NCI-H2196 treated with DMSO at 0.1 percent for 48 hours (cell line): ENCODE results near the gene CELF2.
"Not testable (repeated sequence)": the region's sequence is repeated elsewhere in the genome, so short reads cannot be mapped to it uniquely, and the experiment has no call there.

Experiments used
- DNase-seq: peaks from one replicate; lab custom pipeline; 2025; ENCODE audit not compliant: unreplicated experiment; lab: John Stamatoyannopoulos, UW

CELF2 gene

DNA sequence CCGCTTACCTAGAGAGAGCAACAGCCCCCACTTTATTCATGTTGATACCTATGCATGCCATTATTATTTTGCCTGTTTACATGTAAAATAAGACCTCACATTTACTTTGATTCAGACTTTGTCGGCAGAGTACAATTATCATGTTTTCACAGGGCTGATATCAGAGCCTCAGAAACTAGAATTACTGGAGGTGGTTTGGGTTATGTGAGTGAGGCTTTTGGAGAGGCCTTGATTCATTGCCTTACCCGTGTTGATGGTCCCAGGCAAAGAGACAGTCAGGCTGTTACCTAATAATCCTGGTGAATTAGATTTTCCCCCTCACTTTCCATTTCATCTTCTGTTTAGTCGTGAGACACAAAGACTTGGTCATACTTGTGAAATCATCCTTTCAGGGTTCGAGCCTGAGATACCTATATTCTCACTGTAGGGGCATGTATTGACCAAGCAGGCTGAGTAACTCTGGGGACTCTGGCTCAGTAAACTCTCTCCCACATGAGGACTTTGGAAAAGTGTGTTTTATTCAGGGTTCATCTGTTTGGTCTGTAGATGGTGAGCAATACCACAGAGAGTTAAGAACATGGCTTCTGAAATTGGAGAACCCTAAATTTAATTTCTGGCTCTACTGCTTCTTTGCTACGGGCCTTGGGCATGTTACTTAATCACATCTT lies 150.9 kb downstream of the CELF2 start:
- DNase-seq = no peak

DNA sequence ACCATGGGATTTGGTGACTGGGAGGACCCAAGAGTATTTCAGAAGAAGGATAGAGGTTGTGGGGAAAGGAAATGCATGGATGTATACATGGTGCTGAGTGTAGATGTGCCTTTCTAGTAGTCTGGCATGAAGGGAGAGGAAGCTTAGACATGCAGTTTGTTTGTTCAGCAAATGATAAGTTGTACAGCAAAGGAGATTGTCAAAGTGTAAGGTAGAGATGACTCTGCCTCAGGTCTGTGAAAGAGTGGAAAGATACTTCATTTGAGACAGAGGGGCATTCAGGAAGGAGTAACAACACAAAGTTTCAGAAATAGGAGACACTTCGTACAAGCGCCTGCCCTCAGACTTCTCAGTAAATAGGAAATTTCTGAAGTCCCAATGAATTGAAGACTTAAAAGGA lies 152.3 kb downstream of the CELF2 start:
- no peak for DNase-seq

DNA sequence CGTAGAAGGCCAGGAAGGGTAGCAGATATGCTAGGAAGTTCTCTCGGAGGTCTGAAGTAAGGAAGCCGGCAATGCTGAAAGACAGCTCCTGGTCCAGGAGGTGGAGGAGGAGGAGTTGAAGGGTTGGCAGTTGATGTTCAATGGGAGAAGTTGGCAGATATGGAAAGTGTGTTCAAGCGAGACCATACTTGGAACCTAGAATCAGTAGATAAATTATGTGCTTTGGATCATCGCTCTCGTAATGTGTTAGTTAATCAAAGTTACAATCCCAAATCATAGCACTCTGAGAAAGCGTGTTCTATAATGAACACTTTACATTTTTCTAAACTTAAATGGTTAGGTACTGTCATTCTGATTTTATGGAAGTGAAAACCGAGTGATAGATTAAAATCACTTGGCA lies 152.9 kb downstream of the CELF2 start:
- DNase-seq = no peak

DNA sequence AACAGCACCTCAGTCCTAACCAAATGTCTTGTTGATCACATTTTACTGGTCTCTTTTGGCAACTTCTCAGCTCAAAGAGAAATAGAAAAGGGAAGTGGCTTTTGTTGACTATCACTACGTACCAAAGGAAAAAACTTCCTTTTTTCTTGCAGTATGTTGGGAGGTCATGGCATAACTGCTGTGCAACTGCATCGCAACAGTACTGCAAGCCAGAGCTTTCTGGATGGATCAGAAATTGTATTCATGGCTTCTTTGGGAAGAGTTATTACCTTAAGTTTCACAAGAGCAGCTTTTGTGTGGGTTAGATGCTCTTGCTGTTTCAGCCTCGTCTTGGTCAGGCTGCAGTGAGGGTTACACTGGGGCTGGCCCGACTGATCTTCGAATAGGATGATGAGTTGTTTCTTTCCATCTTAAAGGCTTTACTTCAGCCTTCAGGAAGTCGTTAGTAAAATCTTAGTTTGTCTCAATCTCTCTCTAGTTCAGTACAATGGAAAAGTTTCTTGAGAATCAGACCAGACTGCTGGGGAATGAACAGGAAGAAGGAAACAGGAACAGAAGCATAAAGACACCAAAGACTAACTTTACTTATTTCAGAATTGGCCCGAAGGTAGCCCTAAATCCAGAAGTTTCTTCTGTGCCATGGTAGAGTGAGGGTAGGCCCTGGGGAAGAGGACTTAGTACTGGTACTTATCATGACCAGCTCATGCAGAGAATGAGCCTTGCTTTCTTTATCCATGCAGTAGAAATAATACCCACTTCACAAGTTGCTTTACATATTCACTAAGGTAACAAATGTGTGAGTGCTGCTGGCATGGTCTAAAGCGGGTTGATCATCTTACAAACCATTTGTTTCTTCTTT lies 153.6 kb downstream of the CELF2 start:
- DNase-seq = no peak

DNA sequence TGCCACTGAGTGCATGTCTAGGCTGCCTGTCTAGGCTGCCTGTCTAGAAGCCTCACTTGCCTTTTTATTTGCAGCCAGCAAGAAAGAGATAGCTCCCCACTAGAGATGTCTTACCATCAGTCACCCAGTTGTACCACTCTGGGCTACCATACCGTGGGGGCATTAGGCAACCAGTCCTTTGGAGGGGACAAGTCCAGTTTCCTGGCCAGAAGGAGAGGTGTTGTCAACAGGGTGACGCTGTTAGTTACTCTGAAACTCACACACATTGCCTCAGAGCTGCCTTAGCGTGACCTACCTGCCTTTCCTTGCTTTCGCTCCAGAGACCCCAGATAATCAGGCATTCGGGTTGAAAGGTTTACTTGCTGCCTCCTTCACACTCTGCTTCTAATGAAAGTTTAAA lies 155.4 kb downstream of the CELF2 start:
- DNase-seq = no peak

DNA sequence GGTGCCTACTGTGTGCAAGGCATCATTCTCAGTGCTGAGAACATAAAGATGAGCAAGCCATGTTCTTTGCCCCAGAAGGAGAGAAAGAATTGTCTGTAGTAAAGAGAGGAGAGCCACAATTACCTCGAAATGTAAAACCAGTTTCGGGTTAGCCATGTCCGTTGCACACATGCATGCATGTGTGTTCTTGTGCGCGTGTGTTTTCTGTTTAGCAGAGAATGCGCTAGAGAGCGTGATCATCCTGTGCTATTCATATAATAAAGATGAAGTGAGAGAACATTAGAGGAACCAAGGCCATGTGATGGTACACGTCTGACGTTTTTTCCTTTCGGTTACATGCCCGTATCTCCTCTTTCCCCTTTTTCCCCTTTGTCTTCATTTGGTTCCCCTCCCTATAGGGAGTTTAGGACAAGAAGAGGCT lies 158.2 kb downstream of the CELF2 start:
- DNase-seq = no peak

DNA sequence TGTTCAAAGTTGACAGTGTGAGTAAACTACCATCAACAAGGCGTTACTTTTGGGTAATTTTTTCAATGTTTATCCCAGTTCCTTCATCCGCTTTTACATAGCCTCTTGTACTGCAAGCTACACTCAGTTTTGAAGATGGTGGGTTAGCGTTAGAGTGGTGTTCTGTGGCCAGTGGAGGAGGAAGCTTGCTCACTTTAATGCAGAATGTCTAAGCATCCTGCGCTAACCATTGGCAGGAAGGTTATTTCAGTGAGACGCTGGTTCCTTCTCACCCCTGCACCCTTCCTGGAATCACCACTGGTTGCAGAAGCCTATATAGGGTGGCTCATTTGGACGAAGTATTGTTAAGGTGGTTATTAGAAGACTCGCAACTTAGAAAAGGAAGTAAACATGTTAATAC lies 159.1 kb downstream of the CELF2 start:
- no peak for DNase-seq

DNA sequence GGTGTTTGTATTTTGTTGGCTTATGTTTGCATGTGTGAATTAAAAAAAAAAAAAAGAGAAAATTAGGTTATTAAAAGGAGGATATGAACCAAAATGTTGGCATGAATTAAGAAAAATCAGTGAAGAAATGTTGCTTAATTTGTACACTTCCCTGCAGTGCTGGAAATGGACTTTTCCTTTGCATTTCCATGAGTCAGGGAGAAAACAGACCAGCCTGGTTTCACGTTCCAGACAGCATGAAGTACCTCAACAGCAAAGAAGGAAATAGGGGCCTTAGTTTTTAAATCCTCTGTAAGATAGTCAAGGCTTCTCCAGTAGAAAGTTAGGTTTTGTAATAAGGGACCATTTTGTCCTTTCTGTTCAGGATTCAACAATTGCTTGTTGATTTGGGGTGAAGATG lies 159.7 kb downstream of the CELF2 start:
- no peak for DNase-seq

DNA sequence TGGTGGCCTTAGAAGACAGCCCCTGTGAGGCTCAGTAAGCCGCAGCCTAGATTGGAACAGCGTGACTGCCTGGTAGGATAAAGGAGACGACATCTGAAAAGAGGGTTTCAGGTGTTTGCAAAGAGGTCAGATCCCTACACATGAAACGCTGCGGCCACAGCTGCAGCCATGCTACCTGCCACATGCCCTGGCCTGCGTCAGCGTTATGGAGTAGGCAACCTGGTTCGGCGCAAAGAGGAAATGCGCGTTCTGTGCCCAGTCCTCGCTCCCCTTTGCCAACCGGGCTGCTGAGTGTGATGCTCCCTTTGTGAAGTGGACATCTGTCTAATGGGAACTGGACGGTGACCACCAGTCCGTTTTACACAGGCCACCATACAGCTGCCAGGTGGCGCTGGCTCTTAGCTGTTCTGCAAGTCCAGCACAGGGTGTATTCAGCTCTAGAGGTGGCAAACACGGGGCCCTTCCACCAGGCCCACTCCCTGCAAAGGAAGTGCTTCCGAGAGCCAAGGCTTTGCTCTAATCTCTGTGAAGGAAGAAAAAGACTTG lies 160.3 kb downstream of the CELF2 start:
- no peak for DNase-seq

DNA sequence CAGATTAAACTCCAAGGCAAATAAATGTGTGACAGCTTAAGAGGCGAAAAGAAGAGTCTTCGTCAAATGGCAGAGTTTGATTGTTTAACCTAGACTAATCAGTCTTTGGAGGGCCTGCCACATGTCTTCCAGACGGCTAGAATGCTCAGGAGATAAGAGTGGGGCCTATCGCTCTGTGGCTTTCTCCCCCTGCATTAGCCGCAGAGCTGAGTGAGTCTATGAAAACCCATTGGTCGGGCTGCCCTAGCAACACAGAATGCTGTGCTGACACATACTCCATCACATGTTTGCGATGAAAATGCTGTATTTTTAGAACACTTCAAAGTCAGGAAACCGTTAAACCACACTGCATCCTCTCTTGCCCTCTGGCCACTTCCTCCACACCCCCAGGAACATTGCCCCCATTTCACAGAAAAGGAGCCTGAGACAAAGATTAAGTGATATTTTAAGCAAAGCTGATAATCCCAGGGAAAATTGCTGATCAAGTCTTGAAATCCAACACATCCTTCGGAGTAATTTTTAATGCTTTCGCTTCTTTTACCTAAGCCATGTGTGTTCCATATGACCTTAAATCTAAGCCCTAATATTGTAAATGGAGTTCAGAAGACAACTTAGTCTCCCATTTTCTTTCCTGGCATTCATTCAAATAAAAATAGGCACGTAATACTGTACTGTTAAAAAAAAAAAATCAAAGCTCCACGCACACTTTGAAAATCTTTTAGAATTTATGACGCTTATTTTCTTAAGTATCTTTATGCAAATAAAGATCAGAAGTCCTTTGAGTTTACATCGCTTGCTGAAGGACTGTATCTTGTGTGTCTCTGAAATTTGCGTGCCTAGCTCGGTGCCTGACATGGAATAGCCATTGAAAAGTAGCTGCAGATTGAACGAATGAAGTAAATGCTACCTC lies 161.2 kb downstream of the CELF2 start:
- DNase-seq = no peak

DNA sequence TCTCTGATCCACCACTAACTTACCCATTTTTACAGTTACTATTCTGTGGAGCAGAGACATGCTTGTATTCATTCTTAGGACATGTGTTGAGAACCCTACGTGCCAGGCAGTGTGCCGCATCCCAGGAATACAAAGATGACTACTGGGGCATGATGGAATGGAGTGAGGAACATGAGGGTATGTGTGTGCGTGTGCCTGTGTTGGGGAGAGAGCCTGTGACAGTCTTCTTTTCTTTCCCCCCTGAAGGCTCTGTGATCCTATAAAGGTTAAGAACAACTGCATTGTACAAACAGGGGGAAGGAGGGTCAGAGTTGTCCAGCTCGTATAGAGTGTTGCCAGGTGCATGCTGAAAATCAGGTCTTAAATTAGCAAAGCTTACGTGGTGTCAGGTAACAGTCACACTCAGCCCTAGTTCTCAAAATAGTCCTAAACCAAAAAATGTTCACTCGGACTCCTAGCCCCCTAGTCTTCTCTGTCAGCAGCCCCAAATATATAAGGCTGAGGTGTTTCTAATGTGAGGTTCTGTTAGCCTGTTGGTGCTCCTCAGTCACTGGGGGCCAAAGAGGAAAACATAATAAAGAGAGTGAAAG lies 161.9 kb downstream of the CELF2 start:
- DNase-seq = no peak

DNA sequence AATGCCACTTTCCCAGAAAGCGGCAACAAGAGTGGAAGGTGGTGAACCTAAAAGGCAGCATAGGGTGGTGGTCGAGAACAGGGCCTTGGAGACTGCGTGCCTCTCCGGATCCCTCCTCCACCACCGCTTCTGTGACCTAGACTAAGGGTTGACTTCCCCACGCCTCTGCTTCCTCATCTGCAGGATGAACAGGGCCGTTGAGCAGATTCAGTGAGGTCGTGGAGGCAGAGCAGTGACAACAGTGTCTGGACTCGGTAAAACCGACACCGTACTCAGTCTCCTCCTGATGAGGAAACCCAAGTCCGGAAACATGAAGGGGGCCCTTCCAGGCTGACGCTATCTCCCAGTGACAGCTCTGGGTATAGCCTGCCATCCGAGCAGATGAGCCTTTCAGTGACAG lies 162.6 kb downstream of the CELF2 start:
- no peak for DNase-seq

DNA sequence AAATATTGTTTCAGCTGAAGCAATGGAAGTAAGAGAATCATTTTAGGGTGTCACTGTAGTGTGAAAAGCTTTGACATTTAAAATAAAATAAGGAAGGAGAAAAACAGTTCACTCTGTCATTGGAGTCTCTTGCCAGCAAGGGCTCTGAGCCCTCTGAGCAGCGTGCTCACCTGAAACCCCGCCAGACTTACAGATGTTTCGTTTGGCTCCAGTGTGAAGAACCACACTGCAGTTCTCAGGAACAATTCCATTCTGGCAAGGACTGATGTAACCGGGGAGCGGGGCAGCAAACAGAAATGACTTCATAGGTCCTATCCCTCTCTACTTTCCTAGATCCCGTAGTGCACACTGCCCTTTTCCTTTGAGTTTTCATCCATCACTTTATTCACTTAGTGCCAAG lies 164.3 kb downstream of the CELF2 start:
- DNase-seq = no peak

DNA sequence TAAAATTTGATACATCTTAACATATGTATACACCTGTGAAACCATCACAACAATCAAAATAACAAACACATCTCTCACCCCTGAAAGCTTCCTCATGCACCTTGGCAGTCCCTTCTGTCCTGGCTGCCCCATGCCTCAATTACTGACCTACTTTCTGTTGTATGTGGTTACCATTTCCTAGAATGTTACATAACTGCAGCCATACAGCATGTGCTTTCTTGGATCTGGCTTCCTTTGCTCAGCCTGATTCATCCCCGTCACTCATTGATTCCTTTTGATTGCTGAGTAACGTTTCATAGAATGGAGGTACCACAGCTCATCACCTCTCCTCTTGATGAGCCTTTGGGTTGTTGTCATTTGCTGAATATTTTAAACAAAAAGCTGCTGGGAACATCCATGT lies 165.3 kb downstream of the CELF2 start:
- DNase-seq = no peak

DNA sequence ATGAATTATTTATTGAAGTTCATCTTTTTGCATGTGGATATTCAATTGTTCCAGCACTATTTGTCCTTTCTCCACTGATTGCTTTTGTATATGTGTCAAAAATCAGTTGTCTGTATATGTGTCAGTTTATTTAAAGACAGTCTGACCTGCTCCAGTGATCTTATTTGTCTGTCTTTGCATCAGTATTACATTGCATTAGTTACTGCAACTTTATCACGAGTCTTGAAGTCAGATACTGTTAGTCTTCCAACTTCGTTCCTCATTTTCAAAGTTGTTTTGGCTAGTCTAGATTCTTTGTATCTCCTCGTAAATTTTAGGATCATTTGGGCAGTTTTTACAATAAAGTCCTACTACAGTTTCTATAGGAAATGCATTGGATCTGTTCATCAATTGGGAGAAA lies 166.4 kb downstream of the CELF2 start:
- DNase-seq = no peak

DNA sequence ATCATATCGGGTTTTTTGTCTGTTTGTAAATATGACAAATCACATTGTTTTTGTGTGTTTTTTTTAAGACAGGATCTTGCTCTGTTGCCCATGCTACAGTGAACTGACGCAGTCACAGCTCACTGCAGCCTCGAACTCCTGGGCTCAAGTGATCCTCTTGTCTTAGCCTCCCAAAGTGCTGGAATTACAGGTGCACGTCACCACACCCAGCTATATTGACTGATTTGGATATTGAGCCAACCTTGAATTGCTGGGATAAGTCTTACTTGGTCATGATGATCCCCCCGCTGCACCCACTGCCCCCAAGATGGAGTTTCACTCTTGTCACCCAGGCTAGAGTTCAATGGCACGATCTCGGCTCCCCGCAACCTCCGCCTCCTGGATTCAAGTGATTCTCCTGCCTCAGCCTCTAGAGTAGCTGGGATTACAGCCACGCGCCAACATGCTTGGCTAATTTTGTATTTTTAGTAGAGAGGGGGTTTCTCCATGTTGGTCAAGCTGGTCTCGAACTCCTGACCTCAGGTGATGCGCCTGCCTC lies 167.5 kb downstream of the CELF2 start:
- DNase-seq = not testable (repeated sequence)

DNA sequence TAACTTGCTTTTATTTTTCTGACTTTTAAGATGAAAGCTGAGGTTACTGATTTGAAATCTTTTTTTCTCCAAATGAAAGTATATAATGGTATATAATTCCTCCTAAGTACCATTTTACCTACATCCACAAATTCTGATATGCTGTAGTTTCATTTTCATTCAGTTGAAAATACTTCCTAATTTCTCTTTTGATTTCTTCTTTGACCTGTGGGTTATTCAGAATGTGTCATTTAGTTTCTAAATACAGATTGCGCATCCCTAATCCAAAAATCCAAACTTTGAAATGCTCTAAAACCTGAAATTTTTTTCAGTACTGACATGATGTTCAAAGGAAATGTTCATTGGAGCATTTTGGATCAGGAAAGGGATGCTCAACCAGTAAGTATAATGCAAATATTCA lies 168.7 kb downstream of the CELF2 start:
- DNase-seq = no peak

DNA sequence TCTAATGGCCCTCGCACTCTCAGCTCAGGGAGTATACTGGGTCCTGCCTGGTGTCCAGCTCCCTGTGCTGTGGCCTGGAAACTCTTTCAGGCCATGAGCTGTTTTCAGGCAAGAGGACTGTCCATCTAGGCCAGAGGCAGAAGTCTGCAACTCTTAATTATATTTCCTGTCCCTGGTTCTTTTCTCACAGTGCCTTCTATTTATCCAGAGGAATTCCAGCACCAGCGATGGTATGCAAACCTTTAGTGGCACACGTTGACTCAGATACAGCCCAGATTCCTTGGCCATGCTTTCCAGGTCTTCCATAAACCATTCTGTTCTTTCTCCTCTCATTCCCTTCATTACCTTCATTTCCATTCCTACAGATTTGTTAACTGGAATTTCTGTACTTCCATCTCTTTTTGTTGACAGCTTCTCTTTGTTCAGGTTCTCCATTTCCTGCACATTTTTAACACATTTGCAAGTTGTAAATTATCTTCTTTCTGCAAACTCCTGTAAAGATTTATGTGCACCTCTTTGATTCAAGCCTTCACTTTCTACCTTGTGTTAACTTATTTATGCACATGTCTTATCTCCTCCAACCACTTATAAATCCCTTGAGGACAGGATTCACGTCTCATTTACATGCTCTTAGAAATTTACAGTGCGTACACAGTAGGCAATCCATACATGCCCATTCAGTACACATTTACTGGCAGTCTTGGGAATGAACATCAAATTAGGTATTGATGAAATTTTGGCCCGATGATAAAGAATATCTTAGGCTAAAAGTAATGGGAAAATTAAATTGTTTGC lies 172.1 kb downstream of the CELF2 start:
- no peak for DNase-seq

DNA sequence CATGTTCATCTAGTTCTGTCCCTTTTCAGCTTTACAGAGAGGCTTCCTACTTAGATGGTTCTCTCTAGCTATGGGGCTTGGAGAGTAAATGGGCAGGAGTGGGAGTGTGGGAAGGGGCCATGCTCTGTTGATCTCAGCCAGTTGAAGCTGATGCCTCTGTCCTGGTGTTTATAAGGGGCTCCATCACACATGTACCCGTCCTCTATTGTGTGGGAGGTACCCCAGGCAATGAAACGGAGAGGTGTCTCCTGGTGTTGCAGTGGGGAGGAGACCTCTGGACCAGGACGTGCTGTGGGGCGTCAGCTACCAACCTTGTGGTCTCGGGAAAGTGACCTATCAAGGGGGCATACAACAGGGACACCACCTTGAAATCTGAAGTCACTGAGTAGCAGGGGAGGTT lies 173.5 kb downstream of the CELF2 start:
- no peak for DNase-seq

DNA sequence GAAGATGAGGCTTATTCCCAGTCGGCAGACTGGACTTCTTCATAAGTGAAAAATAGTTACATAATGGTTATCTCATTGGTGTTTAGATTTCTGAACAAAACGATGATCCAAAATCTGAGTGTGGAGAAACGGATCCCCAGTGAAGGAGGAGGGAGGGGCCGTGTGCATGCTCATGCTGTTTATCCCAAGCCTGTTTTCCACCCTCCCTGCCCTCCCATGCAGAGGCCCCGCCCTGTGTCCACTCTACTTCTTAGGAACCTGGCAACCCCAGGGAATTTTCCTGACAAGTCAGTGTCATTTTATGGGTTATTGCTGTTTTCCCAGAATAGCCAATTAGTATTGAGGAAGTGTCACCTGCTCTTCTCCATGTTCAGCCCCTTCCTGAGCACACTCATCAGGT lies 174.0 kb downstream of the CELF2 start:
- no peak for DNase-seq
